Limb (tissue), 2 donors: ENCODE data around the gene DRAM1.
"Not testable (repeated sequence)": the region's sequence is repeated elsewhere in the genome, so short reads cannot be mapped to it uniquely, and the experiment has no call there.

Experiments used
- DNase-seq, 2 donors: peaks; one replicate each; pipeline ENCODE4 v3.0.0-alpha.2; 2016; ENCODE audit errors: extremely low spot score in 2 of 2

Gene DRAM1, protein sequence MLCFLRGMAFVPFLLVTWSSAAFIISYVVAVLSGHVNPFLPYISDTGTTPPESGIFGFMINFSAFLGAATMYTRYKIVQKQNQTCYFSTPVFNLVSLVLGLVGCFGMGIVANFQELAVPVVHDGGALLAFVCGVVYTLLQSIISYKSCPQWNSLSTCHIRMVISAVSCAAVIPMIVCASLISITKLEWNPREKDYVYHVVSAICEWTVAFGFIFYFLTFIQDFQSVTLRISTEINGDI

DNA sequence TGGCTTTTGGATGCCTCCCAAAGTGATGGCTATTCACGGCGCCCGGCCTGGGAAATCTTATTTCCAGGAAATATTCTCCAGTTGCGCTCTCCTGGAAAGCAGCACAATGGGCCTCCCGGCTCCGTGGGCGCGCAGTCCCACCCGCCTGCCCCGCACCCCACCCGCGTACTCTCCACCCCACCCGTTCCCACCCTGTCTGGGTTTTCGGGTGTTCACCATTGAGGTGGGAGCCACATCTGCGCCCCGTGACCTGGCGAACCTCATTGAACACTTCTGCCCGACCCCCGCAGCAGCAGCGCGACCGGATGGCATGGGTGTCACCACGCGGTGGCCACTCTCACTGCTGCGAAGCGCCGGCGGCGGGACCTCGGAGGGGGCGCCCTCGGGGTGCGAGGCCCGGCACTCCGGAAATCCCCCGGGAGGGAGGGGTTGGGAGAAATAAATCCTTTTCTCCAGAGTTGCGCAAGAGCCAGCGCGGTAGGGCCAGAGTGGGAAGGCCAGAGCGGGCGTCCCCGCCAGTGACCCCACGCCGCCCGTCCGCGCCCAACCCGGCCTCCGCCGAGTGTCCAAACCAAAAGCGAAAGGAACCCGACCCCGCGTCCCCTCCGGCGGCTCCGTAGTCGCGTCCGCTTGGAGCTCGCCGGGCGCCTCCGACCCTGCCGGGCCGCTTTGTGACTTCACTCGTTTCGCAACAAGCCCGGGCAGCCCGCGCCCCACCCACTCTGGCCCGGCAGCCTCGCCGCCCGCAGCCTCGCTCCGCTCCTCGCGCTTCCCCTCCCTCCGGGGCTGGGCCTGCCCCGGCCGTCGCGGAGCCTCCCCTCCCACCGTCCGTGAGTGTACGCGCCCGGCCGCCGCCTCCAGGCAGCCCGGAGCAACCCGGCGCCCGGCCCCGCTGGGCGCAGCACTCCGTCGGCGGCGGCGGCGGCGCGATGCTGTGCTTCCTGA, at the start of gene DRAM1:
Gene DRAM1, plus strand, starts transcription at position 720 of the 945 bp plus-strand sequence. Its CDS starts 210 bp downstream, at position 930.
- DNase-seq = peak; percentile 58 to 81

DNA sequence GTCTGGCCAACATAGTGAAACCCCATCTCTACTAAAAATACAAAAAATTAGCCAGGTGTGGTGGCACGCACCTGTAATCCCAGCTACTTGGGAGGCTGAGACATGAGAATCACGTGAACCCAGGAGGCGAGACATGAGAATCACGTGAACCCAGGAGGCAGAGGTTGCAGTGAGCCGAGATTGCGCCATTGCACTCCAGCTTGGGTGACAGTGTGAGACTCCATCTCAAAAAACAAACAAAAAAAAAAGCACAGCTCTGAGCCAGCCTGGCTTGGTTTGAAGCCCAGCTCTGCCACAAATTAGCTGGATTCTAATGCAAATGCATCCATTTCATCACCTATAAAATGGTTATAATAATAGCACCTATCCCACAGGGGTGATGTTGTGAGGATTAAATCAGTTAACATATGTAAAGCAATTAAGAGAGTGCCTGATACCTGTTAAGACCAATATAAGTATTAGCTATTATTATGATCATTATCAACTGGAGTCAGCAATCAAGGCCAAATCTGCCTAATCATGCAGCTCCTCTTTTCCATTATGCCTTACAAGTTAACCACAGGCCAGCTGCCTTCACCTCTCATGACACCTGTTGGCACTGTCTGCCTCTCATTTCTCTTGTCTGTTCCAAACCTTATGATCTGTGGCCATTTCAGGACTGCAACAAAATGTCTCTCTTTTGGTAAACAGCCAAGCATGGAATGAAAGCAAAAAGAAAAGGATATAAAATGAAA, 48.8 kb upstream of the DRAM1 start:
- no peak for DNase-seq

DNA sequence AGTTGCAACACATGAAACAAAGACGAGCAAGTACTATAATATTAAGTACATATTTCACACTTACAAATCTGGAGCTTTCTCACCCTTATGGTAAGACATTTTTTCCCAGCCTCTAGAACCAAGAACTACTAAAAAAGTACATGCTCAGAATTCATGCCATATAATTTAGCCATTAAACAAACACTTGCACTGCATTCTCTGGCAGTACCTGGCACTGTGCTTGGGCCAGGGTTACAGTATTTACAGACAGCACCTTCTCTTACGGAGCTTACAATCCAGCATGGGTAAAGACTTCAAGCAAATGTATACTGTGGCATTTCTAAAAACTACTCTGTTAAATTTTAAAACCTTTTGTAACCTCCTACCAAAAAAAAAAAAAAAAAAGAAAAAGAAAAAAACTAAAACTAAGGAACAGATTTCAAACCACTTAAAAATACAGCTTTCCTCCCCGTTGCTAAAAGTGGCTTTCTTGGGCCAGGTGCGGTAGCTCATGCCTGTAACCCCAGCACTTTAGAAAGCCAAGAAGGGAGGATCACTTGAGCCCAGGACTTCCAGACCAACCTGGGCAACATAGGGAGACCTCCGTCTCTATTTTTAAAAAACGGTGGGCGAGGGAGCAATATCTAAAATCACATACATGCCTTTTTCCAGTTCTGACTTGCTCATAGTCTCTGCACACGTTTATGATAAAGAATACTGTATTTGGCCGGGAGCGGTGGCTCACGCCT, 47.6 kb upstream of the DRAM1 start:
- no peak for DNase-seq

DNA sequence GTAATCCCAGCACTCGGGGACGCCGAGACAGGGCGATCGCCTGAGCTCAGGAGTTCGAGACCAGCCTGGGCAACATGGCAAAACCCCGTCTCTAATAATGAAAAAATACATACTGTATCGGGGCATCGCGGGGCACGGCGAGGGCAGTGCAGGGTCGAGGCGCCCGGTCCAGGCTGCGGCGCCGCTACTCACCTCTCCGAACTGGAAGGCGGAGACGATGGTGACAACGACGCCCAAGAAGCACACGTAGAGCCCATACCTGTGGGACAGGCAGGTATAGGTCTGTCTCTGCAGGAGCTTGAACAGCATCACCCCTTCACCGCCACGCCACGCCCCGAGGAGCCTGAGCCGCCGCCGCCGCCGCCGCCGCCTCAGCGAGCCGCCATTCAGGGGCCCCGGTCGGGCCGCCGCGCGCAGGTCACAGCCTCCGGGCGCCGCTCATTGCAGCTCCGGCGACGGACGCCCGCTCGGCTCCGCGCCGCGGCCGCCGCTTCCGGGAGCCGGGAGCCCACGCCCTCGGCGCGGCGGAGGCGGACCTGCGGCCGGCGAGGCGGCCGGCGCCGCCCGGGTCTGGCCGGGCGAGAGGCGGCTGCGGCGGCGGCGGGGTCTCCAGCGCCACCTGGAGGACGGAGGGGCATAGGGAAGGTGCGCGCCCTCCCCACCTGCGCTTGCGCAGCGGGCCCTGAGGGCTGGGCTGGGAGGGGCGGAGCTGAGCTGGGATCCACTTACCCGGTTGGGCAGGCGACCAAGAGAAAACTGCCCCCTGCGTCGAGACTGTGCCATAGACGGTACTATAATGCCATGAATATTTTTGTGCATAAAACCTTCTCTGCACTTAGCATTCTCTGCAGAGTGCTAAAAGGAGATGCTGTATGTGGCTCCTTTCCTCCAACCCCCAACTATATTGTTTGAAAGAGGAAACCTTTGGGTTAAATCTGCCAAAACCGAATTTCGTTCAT, 46.7 kb upstream of the DRAM1 start, which contains the start of gene GNPTAB:
Gene GNPTAB, minus strand, starts transcription at position 593 of the 959 bp plus-strand sequence. Its CDS starts 284 bp downstream, at position 309.
- peak; percentile 88 to 96 for DNase-seq

DNA sequence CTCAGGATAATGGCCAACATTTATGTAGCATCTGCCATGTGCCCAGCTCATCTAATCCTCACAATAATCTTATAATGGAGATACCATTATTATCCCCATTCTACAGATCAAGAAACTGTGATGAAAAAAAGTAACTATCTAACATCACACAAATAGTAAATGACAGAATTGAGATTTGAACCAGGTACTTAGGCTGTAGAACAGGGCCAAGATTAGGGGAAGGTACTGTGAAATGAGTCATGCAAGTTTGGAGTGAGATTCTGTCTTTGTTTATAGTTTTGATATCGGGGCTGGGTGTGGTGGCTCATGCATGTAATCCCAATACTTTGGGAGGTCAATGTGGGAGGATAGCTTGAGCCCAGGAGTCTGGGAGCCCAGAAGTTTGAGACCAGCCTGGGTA, 45.4 kb upstream of the DRAM1 start:
- no peak for DNase-seq

DNA sequence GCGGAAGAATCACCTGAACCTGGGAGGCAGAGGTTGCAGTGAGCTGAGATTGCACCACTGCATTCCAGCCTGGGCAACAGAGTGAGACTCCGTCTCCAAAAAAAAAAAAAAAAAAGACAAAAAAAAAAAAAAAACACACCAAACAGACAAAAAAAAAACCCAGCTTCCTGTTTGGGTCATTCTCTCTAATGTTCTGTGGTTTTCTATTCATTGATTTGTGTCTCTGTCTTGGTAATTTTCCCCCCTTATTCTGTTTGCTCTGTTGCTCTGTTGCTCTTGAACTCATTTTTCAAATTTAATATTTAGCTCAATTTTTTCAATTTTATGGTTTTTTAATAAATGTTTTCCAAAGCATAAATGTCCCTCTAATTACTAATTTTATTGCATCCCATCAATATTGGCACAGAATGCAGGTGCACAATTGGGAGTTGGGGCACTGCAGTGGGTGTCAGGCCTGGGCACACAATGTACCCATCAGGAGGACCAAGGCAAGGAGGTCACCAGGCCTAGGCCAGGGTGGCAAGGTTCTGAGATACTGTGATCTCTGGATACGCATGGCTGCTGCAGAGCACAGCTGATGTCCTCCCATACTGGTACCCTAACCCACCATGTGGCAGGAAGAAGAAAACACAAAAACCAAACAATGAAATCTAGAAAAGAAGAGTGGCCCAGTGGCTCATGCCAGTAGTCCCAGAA, 38.6 kb upstream of the DRAM1 start:
- no peak for DNase-seq

DNA sequence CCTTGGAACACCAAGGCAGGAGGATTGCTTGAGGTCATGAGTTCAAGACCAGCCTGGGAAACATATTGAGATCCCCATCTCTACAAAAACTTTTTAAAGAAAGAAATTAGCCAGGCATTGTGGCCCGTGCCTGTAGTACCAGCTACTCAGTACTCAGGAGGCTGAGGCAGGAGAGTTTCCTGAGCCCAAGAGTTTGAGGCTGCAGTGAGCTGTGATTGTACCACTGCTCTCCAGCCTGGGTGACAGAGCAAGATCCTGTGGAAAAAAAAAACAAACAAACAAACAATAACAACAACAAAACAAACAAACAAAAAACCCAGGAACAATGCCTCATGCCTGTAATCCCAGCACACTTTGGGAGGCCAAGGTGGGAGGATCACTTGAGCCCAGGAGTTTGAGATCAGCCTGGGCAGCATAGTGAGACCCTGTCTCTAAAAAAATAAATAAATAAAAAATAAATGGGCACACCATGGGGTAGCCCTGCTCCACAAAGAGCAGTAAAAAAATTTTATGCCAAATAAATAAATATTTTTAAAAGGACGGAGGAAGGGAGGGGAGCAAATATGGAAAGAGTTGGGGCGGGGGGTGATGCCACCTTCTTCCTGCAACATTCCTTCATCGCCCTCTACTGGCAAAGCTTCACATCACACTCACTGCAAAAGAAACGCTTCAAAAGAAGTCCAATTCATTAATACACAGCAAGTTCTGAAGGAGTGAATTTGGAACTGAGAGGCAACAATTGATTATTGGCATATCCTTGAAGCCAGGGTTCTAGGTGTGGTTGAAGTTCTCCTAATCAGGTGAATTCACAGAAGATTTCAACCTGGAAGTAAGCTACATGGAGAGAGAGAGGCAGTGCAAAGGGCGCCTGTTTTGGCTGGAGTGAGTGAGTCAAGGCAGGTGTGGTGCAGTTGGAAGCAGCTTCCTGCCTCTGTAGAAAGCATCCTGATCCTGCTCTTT, 37.8 kb upstream of the DRAM1 start:
- peak; percentile 44 to 63 for DNase-seq

DNA sequence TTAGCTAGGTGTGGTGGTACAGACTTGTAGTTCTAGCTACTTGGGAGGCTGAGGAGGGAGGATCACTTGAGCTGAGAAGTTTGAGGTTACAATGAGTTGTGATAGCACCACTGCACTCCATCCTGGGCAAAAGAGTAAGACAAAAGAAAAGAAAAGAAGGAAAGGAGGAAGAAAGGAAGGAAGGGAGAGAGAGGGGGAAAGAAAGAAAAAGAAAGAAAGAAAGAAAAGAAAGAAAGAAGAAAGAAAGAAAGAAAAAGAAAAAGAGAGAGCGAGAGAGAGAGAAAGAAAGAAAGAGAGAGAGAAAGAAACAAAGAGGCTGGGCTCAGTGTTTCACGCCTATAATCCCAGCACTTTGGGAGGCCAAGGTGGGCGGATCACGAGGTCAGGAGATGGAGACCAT, 36.3 kb upstream of the DRAM1 start:
- DNase-seq = no peak

DNA sequence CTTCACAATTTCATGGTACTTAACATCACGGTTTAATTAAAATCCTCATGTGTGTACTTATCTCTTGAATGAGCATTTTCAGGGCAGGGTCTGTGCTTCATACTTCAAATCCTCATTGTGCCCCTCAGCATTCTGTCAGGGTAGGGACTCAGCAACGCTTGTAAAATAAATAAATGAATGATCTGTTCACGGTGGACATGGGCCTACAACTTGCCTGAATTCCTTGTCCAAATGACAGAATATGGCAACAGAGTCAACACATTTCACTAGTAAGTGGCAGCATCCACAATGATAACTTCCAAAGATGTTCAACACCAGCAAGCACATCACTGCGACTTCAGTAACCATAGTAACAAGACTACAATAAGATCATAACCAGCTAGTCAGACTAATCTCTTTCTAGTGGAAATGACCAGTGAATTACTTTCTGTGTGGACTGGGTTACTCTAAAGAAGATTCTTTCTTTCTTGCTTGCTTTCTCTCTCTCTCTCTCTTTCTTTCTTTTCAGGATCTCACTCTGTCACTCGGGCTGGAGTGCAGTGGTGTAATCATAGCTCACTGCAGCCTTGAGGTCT, 32.2 kb upstream of the DRAM1 start:
- no peak for DNase-seq

DNA sequence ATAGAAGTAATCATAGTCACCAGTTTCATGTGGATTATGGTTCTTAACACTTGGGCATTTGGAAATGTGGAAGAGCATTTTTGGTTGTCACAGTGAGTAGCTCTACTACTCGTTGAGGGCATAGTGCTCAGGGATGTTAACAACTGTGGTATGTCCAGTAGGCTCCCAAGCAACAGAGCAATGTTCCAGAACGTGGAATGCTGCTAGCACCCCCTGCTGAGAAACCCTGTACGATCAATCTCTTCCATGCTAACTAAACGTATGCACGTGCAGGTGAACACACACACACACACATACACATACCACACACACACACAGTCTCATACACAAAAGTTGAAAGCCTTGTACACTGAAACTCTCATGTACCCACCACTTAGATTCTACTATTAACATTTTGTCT, 30.1 kb upstream of the DRAM1 start:
- DNase-seq = no peak

DNA sequence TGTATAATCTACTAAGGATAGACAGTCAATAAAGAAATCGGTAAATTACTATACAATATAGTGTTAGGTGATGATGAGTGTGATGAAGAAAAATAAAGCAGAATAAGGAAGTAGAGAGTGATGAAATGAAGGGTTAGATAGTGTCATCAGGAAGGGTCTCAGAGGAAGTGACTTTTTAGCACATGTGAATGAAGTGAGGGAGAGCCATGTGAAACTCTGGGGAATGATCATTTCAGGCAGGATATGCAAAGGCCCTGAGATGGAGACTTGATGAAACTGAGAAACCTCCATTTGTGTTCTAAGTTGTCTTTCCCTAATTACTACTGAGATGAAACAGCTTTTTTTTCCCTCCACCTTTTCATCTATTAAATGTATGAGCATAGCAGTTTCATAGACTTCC, 27.2 kb upstream of the DRAM1 start:
- no peak for DNase-seq

DNA sequence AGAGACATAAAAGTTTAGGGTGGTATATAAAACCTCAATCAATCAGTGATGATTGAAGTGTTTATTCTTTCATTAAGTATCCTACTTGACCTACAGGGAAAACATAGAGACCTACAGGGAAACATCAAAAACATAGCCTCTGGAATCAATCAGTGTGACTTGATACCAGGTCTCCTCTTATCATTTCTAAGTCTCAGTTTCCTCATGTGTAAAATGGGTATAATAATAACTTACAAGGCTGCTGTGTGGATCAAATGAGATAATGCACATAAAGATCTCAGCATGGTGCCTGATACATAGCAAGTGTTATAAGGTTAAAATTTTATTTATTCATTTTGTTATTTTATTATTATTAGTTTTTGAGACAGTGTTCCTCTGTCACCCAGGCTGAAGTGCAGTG, 24.4 kb upstream of the DRAM1 start:
- DNase-seq = no peak

DNA sequence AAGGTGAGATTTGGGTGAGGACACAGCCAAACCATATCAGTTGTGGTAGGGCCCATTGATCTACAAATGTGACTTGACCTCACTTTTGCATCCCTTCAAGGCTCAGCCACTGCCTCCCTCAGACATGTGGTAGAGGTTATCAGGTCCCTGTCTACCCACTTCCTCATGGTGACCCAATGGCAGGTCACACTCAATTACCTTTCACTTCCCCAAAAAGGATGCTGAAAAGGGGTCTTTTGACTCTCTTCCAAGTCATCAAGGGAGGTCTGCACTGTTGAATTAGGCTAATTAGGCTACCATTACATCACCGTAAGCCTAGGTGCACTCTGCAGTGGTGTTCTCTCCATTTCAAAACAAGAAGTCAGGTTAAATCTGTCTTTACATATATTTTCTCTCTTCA, 22.6 kb upstream of the DRAM1 start:
- no peak for DNase-seq

DNA sequence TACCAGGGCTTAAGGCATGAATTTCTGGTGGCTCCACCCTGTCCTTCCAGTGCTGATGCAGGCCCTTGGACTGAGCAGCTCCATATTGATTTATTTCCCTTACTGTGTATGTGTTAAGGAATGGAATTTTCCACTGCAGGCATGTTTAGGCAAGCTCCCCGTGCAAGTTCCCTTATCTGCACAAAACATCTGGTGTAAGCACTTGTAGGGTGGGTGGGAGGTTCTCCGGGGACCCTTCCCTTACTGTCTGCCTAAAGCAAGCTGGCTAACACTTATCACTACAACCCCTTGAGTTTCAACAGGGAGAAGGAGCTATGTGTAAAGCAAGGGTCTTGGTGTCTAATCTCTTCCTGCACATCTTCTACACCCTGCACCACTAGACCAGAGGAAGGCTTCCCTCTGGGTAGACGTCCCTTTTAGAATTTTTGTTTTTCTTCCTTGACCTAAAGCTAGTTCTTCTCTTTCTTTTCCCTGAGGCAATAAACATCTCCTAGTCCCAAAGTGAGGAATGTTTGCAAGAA, 22.0 kb upstream of the DRAM1 start:
- DNase-seq = no peak

DNA sequence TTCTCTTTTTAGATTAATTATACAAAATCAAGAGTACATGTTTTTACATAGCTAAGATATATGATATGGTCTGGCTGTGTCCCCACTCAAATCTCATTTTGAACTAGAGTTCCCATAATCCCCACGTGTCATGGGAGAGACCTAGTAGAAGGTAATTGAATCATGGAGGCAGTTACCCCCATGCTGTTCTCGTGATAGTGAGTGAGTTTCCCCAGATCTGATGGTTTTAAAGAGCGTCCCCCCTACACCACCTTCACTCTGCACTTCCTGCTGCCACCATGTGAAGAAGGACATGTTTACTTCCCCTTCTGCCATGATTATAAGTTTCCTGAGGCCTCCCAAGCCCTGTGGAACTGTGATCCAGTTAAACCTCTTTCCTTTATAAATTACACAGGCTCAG, 21.4 kb upstream of the DRAM1 start:
- no peak for DNase-seq

DNA sequence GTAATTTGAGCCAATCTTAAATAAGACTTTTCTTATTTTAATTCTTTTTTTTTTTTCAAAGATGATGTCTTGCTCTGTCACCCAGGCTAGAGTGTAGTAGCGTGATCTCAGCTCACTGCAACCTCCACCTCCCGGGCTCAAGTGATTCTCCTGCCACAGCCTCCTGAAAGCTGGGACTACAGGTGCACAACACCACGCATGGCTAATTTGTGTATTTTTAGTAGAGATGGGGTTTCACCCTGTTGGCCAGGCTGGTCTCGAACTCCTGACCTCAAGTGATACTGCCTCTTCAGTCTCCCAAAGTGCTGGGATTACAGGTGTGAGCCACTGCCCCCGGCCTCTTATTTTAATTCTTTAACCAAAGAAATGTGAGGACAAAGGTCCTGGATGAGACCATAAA, 20.8 kb upstream of the DRAM1 start:
- not testable (repeated sequence) for DNase-seq

DNA sequence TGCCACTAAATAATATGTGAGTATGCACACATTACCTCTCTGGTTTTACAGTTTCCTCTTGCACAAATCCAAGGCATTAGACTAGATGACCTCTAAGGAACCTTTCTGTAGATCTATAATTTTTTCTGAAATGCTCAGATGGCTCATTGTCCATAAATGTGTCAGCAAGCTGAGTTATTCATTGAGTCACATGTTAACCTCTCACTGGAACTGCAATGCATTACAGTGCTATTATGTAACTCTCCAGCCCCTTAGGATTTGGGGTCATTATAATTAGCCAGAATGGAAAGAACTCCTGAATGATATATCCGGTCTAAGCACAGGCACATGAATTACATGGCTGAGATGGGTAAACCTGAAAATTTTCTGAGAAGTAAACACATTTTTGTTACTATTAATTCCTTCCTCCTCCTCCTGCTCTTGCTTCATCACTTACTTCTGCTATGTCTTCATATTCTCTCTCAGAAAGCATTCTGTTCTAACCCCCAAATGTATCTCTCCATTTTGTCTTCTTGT, 20.3 kb upstream of the DRAM1 start:
- DNase-seq = no peak

DNA sequence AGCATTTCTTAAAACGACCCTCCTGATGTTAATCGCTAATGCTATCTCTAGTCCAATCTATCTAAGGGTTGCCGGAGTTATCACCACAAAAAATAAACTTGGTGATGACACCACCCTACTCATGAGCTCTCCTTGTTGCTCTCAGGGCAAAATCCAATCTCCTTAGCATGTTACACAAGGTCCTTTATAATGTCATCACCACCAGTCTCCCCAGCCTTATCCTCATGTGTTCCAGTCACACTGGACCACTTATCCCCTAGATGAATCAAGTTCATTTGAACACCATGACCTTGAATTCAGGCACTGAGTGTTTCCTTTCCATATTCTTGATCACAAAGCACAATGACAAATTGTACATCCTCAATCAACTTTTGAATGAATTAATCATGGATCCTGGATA, 19.0 kb upstream of the DRAM1 start:
- no peak for DNase-seq
